HG02678 (cell line): ENCODE data around the gene G3BP1.
"Not testable (repeated sequence)": the region's sequence is repeated elsewhere in the genome, so short reads cannot be mapped to it uniquely, and the experiment has no call there.

Source experiments
- ATAC-seq: cut with Tn5 transposase; IDR thresholded peaks from one replicate; pipeline ENCODE4 v1.9.1; 2021; ENCODE audit warnings: mild to moderate bottlenecking, moderate library complexity; ENCODE audit not compliant: unreplicated experiment

The G3BP1 gene

DNA sequence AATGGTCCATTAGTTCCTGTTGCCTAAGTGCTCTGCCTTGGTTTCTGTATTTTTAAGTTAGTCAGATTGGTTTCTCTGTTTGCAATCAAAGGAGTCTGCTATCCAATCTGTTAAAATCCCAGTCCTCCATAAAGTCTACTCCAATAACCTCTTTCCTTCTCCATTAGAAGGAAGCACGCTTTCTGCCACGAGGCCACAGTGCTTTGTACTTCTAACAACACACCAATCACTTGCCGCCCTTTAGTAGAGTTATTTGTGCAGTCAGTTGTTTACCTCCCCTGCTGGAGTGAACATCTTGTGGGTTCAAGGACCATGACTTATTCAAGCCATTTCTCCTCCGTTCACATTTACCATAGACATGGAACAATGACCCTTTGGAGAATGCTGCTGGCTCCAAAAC is 83.9 kb downstream of the G3BP1 start:
- no peak for ATAC-seq

DNA sequence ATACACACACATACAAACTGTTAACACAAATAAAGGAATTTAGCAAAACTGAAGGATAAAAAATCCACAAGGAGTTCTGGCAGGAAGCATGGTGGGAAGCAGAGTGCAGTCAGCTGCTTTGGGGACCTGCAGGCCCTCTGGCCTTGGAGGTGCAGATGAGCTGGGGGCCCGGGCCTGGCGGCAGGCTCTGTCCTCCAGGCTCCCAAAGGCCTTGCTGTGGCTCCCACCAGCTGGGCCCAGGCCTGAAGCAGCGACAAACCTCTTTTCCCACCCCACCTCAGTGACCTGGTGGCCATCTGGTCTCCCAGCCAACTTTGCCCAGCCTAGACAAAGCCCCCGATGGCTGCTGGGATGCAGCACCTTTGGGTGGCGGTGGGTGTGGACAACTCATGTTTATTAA is 85.1 kb downstream of the G3BP1 start:
- no peak for ATAC-seq

DNA sequence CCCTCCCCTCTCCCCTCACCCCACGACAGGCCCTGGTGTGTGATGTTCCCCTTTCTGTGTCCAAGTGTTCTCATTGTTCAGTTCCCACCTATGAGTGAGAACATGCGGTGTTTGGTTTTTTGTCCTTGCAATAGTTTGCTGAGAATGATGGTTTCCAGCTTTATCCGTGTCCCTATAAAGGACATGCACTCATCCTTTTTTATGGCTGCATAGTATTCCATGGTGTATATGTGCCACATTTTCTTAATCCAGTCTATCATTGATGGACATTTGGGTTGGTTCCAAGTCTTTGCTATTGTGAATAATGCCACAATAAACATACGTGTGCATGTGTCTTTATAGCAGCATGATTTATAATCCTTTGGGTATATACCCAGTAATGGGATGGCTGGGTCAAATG is 89.1 kb downstream of the G3BP1 start:
- not testable (repeated sequence) for ATAC-seq
